Heart left ventricle (tissue), 13 donors: ENCODE measurements around the gene MAST3.

Experiments
- POLR2A ChIP-seq, 2 donors: fragments of 450-650 bp; IDR thresholded peaks; one replicate each; pipeline ENCODE4 v1.6.1; 2017; ENCODE audit warnings: antibody characterized with exemption in 2 of 2, mild to moderate bottlenecking in 2 of 2, moderate library complexity in 2 of 2
- TF ChIP-seq, protein P1 (sequence below), 12 donors: fragments of 200-600 bp; sonication (generic) in 4 of 12; IDR thresholded peaks; one replicate each; pipeline versions ENCODE4 v1.5.0 to v1.8.0; 2018 to 2022; ENCODE audit warnings: antibody characterized with exemption in 12 of 12, mild to moderate bottlenecking in 5 of 12
- donor health status: ischemic (EF 13 %, LVEDD 7.1; RV severe dilation, severe dysfunction).
- donor health status: DM: no; HTN: yes; CAD: no.
- donor health status: DM: no; HTN: no; CAD: no.
- donor health status: ischemic (EF 25% LVEDD 6.9; RV normal size, moderate dysfunction).
- donor health status: ischemic (EF 25% LVEDD 5.7; RV mildly dilated, moderate dysfunction).
- donor health status: ischemic (EF 35%, LVEDD 5.7; RV mildly dilated, moderate dysfunction).
- donor health status: nonischemic (EF 11% LVEDD 7.7; RV severe dilation, severe dysfunction).
- donor health status: DM: yes; HTN: yes; CAD: no.
- donor health status: PGD.
- donor health status: ischemic (EF 29% LVEDD 5.4; RV normal size, mild dysfunction).
- donor health status: nonischemic (EF 23%, LVEDD 6.1; RV moderate dilation, normal function).

DNA sequence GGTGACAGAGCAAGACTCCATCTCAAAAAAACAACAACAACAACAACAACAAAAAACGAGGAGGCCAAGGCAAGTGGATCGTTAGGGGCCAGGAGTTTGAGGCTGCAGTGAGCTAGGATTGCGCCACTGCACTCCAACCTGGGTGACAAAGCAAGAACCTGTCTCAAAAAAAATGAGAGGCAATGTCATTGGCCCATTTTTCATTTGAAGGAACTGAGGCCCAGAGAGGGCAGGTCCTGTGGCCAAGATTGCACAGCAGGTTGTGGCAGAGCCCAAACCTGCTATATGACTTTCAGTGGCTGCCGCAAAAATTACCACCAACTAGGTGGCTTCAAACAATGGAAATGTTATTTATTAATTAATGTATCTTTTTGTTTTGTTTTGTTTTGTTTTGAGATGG lies 60.9 kb downstream of the MAST3 start:
- no peak for TF ChIP-seq POLR2A (IDR thresholded peaks at IDR 0.05)
- TF ChIP-seq, protein P1, sequence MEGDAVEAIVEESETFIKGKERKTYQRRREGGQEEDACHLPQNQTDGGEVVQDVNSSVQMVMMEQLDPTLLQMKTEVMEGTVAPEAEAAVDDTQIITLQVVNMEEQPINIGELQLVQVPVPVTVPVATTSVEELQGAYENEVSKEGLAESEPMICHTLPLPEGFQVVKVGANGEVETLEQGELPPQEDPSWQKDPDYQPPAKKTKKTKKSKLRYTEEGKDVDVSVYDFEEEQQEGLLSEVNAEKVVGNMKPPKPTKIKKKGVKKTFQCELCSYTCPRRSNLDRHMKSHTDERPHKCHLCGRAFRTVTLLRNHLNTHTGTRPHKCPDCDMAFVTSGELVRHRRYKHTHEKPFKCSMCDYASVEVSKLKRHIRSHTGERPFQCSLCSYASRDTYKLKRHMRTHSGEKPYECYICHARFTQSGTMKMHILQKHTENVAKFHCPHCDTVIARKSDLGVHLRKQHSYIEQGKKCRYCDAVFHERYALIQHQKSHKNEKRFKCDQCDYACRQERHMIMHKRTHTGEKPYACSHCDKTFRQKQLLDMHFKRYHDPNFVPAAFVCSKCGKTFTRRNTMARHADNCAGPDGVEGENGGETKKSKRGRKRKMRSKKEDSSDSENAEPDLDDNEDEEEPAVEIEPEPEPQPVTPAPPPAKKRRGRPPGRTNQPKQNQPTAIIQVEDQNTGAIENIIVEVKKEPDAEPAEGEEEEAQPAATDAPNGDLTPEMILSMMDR (IDR thresholded peaks at IDR 0.05) = no peak
